Lower leg skin (tissue), 3 donors: ENCODE results near the gene CDCA8.

ENCODE experiments used
- POLR2A ChIP-seq, 2 donors: fragments of 450-650 bp; IDR thresholded peaks; one replicate each; pipeline ENCODE4 v1.6.1; 2016 to 2017; ENCODE audit warnings: antibody characterized with exemption in 2 of 2, mild to moderate bottlenecking in 1 of 2, moderate library complexity in 1 of 2
- TF ChIP-seq, protein P1 (sequence below), 3 donors: fragments of 450-650 bp; IDR thresholded peaks; one replicate each; pipeline ENCODE4 v1.5.1; 2016; ENCODE audit warnings: antibody characterized with exemption in 3 of 3, mild to moderate bottlenecking in 3 of 3, moderate library complexity in 2 of 3

DNA sequence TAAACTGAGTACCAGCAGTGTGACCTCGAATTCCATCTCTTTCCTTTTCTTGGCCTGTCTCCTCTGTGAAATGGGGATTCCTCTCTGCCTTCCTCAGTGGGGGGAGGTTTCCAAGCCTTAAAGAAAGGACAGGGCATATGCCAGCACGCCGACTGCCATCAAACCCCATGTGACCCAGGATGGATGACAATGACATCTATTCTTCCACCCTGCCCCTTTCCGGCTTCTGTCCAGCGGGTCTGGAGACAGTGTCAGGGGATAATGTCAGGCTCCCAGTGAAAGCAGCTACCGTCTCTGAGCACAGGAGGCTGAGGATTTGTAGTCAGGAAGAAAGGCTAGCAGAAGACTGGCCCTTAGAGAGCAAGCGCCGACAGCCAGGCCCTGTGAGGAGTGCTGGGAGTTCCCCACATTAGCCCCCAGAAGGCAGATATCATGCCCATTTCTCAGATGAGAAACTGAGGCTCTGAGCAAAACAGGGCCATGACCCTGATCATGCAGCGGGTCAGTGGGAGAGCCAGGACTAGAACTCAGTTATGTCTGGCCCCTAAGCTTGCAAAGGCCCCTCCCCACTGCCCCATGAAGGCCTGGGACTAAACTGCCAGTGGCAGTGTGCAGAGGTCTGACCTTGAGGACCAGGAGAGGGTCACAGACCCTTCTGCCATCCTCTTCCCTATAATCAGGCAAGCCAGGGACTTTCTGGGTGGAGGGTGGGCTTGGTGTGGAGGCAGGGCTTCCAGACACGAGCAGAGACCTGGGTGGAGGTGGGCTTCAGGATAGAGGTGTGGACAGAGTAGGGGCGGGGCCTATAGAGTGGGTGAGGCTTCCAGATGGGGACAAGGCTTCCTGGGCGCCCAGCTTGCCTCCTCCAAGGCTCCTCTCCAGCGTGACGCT is 30.1 kb downstream of the CDCA8 start:
- TF ChIP-seq, protein P1, sequence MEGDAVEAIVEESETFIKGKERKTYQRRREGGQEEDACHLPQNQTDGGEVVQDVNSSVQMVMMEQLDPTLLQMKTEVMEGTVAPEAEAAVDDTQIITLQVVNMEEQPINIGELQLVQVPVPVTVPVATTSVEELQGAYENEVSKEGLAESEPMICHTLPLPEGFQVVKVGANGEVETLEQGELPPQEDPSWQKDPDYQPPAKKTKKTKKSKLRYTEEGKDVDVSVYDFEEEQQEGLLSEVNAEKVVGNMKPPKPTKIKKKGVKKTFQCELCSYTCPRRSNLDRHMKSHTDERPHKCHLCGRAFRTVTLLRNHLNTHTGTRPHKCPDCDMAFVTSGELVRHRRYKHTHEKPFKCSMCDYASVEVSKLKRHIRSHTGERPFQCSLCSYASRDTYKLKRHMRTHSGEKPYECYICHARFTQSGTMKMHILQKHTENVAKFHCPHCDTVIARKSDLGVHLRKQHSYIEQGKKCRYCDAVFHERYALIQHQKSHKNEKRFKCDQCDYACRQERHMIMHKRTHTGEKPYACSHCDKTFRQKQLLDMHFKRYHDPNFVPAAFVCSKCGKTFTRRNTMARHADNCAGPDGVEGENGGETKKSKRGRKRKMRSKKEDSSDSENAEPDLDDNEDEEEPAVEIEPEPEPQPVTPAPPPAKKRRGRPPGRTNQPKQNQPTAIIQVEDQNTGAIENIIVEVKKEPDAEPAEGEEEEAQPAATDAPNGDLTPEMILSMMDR (IDR thresholded peaks at IDR 0.05) = no peak
- no peak for TF ChIP-seq POLR2A (IDR thresholded peaks at IDR 0.05)
